HL-60/S4 (cell line): ENCODE measurements around the gene INTS11.
"Not testable (repeated sequence)": the region's sequence is repeated elsewhere in the genome, so short reads cannot be mapped to it uniquely, and the experiment has no call there.

Experiments used
- in situ Hi-C: fragments of 300-500 bp; cut with MboI; formaldehyde crosslinking; loops from 2 replicates; pipeline ENCODE4 v1.14.3; 2022; ENCODE audit warnings: low sequenced_read_pairs

The INTS11 gene

GRCh38 chr1:1331068-1331965, 6.9 kb upstream of the INTS11 start, which contains the start of gene TAS1R3:
Gene TAS1R3 (plus strand): TSS chr1:1331280. CDS start chr1:1331346, 66 bp downstream.
- in situ Hi-C loops, result no loop called here

- in situ Hi-C loops, result no loop called here
Measured at GRCh38 chr1:1330366-1331067, 6.1 kb upstream of the INTS11 start.

- in situ Hi-C loops, result no loop called here
Measured at GRCh38 chr1:1329304-1330210, 5.1 kb upstream of the INTS11 start.

- in situ Hi-C loops, result no loop called here
Measured at GRCh38 chr1:1328254-1328653, 3.8 kb upstream of the INTS11 start.

- in situ Hi-C loops, result no loop called here
Measured at GRCh38 chr1:1327291-1327690, 2.8 kb upstream of the INTS11 start.

GRCh38 chr1:1326075-1326605, 1.7 kb upstream of the INTS11 start:
- in situ Hi-C loops, result no loop called here

GRCh38 chr1:1325288-1326074, 1.0 kb upstream of the INTS11 start:
- in situ Hi-C loops, result no loop called here

- in situ Hi-C loops, result no loop called here
Measured at GRCh38 chr1:1324084-1324523, 356 bp downstream of the INTS11 start.

- in situ Hi-C loops, result no loop called here
Measured at GRCh38 chr1:1322952-1323351, 1.5 kb downstream of the INTS11 start.

GRCh38 chr1:1322418-1322817, 2.0 kb downstream of the INTS11 start:
- in situ Hi-C loops, result no loop called here

- in situ Hi-C loops, result no loop called here
Measured at GRCh38 chr1:1321477-1321876, 3.0 kb downstream of the INTS11 start.

- in situ Hi-C loops, result no loop called here
Measured at GRCh38 chr1:1320666-1321448, 3.6 kb downstream of the INTS11 start.

- in situ Hi-C loops, result no loop called here
Measured at GRCh38 chr1:1319646-1319941, 4.9 kb downstream of the INTS11 start.

- in situ Hi-C loops, result no loop called here
Measured at GRCh38 chr1:1318777-1319645, 5.4 kb downstream of the INTS11 start.

- in situ Hi-C loops, result no loop called here
Measured at GRCh38 chr1:1318131-1318652, 6.3 kb downstream of the INTS11 start.

- in situ Hi-C loops, result no loop called here
Measured at GRCh38 chr1:1317420-1317819, 7.0 kb downstream of the INTS11 start.

- in situ Hi-C loops, result not testable (repeated sequence)
Measured at GRCh38 chr1:1316199-1316598, 8.3 kb downstream of the INTS11 start.

GRCh38 chr1:1315435-1315954, 9.0 kb downstream of the INTS11 start:
- in situ Hi-C loops, result no loop called here
